ENCODE measurements around the gene PDPR.
"Not testable (repeated sequence)": the region's sequence is repeated elsewhere in the genome, so short reads cannot be mapped to it uniquely, and the experiment has no call there.

GRCh38 chr16:70203508-70203907, 89.4 kb downstream of the PDPR start:
- TF ChIP-seq POLR2A, POLR2AphosphoS5, CTCF, EP300 (IDR thresholded peaks at IDR 0.05): not testable (repeated sequence)

Measured in sigmoid colon (tissue), 4 donors.